Breast epithelium (tissue), 3 donors: ENCODE data around the gene CCDC97.

Experiments
- CTCF ChIP-seq, 3 donors: fragments of 450-650 bp; IDR thresholded peaks; one replicate each; pipeline ENCODE4 v1.5.1; 2016 to 2017; ENCODE audit warnings: antibody characterized with exemption in 3 of 3, mild to moderate bottlenecking in 3 of 3, moderate library complexity in 3 of 3
- POLR2A ChIP-seq: fragments of 450-650 bp; IDR thresholded peaks from one replicate; pipeline ENCODE4 v1.6.1; 2016; ENCODE audit warnings: antibody characterized with exemption, mild to moderate bottlenecking, moderate library complexity
- POLR2AphosphoS5 ChIP-seq, 3 donors: sonication (generic); formaldehyde crosslinking; IDR thresholded peaks; one replicate each; pipeline ENCODE4 v1.6.1; 2017; ENCODE audit warnings: antibody characterized with exemption in 3 of 3

GRCh38 chr19:41355802-41356201, 45.8 kb downstream of the CCDC97 start:
- TF ChIP-seq POLR2AphosphoS5 (IDR thresholded peaks at IDR 0.05) (no peak), CTCF (IDR thresholded peaks at IDR 0.05) (no peak), POLR2A (no peak)
